Ramos (cell line): ENCODE results near the gene MXD4.

Experiments
- in situ Hi-C: fragments of 300-500 bp; cut with MboI; formaldehyde crosslinking; loops from one replicate; pipeline ENCODE4 v1.14.3; 2022; ENCODE audit warnings: low sequenced_read_pairs; ENCODE audit not compliant: unreplicated experiment

The MXD4 gene

GRCh38 chr4:2261853-2262144, at the start of gene MXD4:
Gene MXD4, minus strand, starts transcription at chr4:2262109. Its CDS starts 129 bp downstream, at chr4:2261980.
- in situ Hi-C loops: no loop called here

- in situ Hi-C loops: no loop called here
These were observed 45.0 kb upstream of the MXD4 start for GRCh38 chr4:2306773-2307410.

- in situ Hi-C loops: no loop called here
These were observed 44.0 kb upstream of the MXD4 start for GRCh38 chr4:2305766-2306501.

GRCh38 chr4:2304877-2305561, 43.1 kb upstream of the MXD4 start:
- in situ Hi-C loops: no loop called here

GRCh38 chr4:2304321-2304876, 42.5 kb upstream of the MXD4 start:
- in situ Hi-C loops: no loop called here

- in situ Hi-C loops: no loop called here
These were observed 41.9 kb upstream of the MXD4 start for GRCh38 chr4:2303686-2304320.

GRCh38 chr4:2303121-2303685, 41.3 kb upstream of the MXD4 start:
- in situ Hi-C loops: no loop called here

GRCh38 chr4:2302387-2303119, 40.6 kb upstream of the MXD4 start:
- in situ Hi-C loops: no loop called here

GRCh38 chr4:2301806-2302205, 39.9 kb upstream of the MXD4 start:
- in situ Hi-C loops: no loop called here

- in situ Hi-C loops: no loop called here
These were observed 39.3 kb upstream of the MXD4 start for GRCh38 chr4:2301225-2301642.

- in situ Hi-C loops: no loop called here
These were observed 38.7 kb upstream of the MXD4 start for GRCh38 chr4:2300431-2301224.

GRCh38 chr4:2299794-2300193, 37.9 kb upstream of the MXD4 start:
- in situ Hi-C loops: no loop called here

GRCh38 chr4:2298532-2298991, 36.7 kb upstream of the MXD4 start:
- in situ Hi-C loops: no loop called here

GRCh38 chr4:2297606-2298531, 36.0 kb upstream of the MXD4 start:
- in situ Hi-C loops: no loop called here

GRCh38 chr4:2296631-2297601, 35.0 kb upstream of the MXD4 start:
- in situ Hi-C loops: no loop called here

GRCh38 chr4:2295900-2296442, 34.1 kb upstream of the MXD4 start:
- in situ Hi-C loops: no loop called here
